Prostate gland (tissue), 2 donors: ENCODE data around the gene TSACC. TPM values are rescaled to one million over a fixed set of nuclear protein-coding genes. Genes with fewer than 3 reads are reported as not detected.

ENCODE experiments used
- DNase-seq: peaks from one replicate; pipeline ENCODE4 v3.0.0-alpha.2; 2019; ENCODE audit warnings: low spot score
- H3K27ac ChIP-seq, 2 donors: fragments of 200-600 bp; sonication (generic); 2 replicates each; pipeline ENCODE4 v1.5.1; 2017 to 2019
- H3K27me3 ChIP-seq: fragments of 200-600 bp; sonication (generic); replicated peaks from 2 replicates; pipeline ENCODE4 v1.5.1; 2019; ENCODE audit not compliant: insufficient read depth
- H3K36me3 ChIP-seq, 2 donors: fragments of 200-600 bp; sonication (generic); 1 replicate in 1 of 2; 2 replicates in 1 of 2; pipeline versions ENCODE4 v1.5.1 to v1.8.1; 2017 to 2019
- H3K4me1 ChIP-seq: fragments of 200-600 bp; sonication (generic); replicated peaks from 2 replicates; pipeline ENCODE4 v1.5.1; 2019
- H3K4me3 ChIP-seq, 2 donors: fragments of 200-600 bp; sonication (generic); 2 replicates each; pipeline ENCODE4 v1.5.1; 2017 to 2019
- H3K9me3 ChIP-seq: fragments of 200-600 bp; sonication (generic); 2 replicates; pipeline ENCODE4 v1.5.1; 2017
- POLR2A ChIP-seq: fragments of 450-650 bp; IDR thresholded peaks from one replicate; pipeline ENCODE4 v1.6.1; 2016; ENCODE audit warnings: antibody characterized with exemption, mild to moderate bottlenecking
- POLR2AphosphoS5 ChIP-seq: sonication (generic); formaldehyde crosslinking; IDR thresholded peaks from one replicate; pipeline ENCODE4 v1.6.1; 2017; ENCODE audit warnings: antibody characterized with exemption
- WGBS: methylation state at CpG from one replicate; pipeline ENCODE4 v1.1.5; 2018; 5-methylcytosine and 5-hydroxymethylcytosine counted together
- intact Hi-C: fragments of 100-400 bp; cut with DNase I; formaldehyde crosslinking; loops from one replicate; pipeline ENCODE4 v1.14.2; 2022
- total RNA-seq, 2 donors: library from RNA; depleted of rRNA; stranded (reverse); fragments of >200 nt; gene quantifications; one replicate each; pipeline ENCODE4 v1.1.0, GENCODE V29; 2016
- TF ChIP-seq, protein P1 (sequence below), 4 experiments: fragments of 200-600 bp in 2 of 4; fragments of 450-650 bp in 2 of 4; sonication (generic) in 2 of 4; IDR thresholded peaks; 1 replicate in 3 of 4; 2 replicates in 1 of 4; pipeline ENCODE4 v1.5.1; 2016 to 2019; ENCODE audit warnings: antibody characterized with exemption in 4 of 4, mild to moderate bottlenecking in 2 of 4, moderate library complexity in 2 of 4

TSACC gene
- total RNA-seq, 2 donors from 2014 or later, result 58.7 TPM; not detected in 1

DNA sequence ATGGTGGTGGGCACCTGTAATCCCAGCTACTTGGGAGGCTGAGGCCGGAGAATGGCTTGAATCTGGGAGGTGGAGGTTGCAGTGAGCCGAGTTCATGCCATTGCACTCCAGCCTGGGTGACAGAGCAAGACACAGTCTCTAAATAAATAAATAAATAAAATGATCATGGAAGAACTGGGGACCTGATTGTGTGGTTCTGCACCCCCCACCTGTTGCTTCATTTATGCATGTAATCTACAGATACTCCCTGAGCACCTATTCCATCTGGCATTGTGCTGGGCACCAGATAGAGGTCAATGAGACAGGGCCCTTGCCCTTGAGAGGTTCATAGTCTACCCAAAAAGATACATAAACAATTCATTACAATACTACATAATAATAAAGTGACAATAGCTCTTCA, 19.7 kb downstream of the TSACC start:
- intact Hi-C loops, result no loop called here
- no peak overlapping the region for H3K27ac ChIP-seq
- 90% methylated on average over 2 of the region's 2 CpGs for WGBS
- TF ChIP-seq POLR2A, result no peak
- H3K36me3 ChIP-seq, result no peaks in the 10 kb centered on the region
- no peak for DNase-seq
- no peaks in the 10 kb centered on the region for H3K4me1 ChIP-seq
- no peak overlapping the region for H3K4me3 ChIP-seq
- H3K27me3 ChIP-seq, result no peaks in the 10 kb centered on the region
- H3K9me3 ChIP-seq, result no peaks in the 10 kb centered on the region

DNA sequence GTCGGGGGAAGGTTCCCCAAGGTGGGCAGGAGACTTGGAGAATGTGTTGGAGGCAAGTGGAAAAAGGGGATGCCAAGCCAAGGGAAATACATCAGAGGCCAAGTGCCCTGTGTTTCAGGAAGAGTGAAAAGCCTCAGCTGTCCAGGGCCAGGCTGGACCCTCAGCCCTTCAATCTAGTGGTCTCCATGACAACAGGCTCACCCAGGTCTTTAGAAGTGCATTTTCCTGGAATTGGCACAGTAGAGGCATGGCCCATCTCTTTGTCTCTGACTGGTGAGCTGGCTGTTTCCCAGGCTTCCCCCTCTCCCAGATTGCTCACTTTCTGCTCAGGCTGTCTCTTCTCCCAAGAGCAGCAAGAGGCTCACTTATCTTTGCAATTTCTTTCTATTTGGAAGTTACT, 20.3 kb downstream of the TSACC start:
- intact Hi-C loops, result no loop called here
- no peaks in the 10 kb centered on the region for H3K4me1 ChIP-seq
- 93% methylated on average over 1 of the region's 1 CpG for WGBS
- no peak for DNase-seq
- H3K9me3 ChIP-seq, result no peaks in the 10 kb centered on the region
- no peaks in the 10 kb centered on the region for H3K36me3 ChIP-seq
- H3K4me3 ChIP-seq, result no peak overlapping the region
- no peak overlapping the region for H3K27ac ChIP-seq
- no peaks in the 10 kb centered on the region for H3K27me3 ChIP-seq
- TF ChIP-seq POLR2A, result no peak
- TF ChIP-seq POLR2AphosphoS5, result no peak
- TF ChIP-seq, protein P1, sequence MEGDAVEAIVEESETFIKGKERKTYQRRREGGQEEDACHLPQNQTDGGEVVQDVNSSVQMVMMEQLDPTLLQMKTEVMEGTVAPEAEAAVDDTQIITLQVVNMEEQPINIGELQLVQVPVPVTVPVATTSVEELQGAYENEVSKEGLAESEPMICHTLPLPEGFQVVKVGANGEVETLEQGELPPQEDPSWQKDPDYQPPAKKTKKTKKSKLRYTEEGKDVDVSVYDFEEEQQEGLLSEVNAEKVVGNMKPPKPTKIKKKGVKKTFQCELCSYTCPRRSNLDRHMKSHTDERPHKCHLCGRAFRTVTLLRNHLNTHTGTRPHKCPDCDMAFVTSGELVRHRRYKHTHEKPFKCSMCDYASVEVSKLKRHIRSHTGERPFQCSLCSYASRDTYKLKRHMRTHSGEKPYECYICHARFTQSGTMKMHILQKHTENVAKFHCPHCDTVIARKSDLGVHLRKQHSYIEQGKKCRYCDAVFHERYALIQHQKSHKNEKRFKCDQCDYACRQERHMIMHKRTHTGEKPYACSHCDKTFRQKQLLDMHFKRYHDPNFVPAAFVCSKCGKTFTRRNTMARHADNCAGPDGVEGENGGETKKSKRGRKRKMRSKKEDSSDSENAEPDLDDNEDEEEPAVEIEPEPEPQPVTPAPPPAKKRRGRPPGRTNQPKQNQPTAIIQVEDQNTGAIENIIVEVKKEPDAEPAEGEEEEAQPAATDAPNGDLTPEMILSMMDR (IDR thresholded peaks at IDR 0.05), result no peak

DNA sequence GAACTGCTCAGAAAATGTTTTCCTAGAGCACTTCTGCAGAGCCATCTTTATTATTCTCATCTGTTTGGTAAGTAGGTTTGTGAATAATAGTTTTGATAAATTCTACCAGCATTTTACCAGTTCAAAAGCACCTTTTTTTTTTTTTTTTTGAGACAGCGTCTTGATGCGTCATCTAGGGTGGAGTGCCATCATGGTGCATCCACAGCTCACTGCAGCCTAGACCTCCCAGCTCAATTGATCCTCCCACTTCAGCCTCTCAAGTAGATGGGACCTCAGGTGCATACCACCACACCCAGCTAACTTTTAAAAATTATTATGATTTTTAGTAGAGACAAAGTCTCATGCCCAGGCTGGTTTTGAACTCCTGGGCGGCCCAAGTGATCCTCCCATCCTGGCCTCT, 20.9 kb downstream of the TSACC start:
- intact Hi-C loops, result no loop called here
- no peak overlapping the region for H3K27ac ChIP-seq
- no peaks in the 10 kb centered on the region for H3K9me3 ChIP-seq
- WGBS, result 97% methylated on average over 3 of the region's 3 CpGs
- H3K4me1 ChIP-seq, result no peaks in the 10 kb centered on the region
- H3K4me3 ChIP-seq, result no peak overlapping the region
- no peaks in the 10 kb centered on the region for H3K36me3 ChIP-seq
- TF ChIP-seq POLR2A (no peak), POLR2AphosphoS5 (no peak)
- TF ChIP-seq, protein P1 (IDR thresholded peaks at IDR 0.05), result no peak
- H3K27me3 ChIP-seq, result no peaks in the 10 kb centered on the region
- DNase-seq, result no peak

DNA sequence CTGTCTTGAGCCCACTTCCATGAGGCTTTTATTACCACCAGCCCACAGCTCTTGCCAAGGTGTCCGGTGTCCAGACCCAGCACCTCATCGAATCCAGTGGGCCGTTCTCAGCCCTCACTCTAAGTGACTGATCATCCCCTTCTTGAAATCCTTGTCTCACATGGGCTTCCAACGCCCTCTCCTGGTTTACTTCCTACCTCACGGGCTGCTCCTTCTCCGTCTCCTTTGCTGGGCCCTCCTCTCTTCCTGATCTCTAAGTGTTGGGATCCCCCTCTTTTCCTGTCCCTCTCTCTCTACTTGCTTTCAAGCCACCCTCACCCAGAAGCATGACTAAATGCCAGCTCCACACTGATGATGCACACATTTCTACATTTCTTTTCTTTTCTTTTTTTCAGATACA, 21.6 kb downstream of the TSACC start:
- H3K27me3 ChIP-seq, result no peaks in the 10 kb centered on the region
- no peaks in the 10 kb centered on the region for H3K36me3 ChIP-seq
- no peak overlapping the region for H3K4me3 ChIP-seq
- TF ChIP-seq POLR2AphosphoS5, result no peak
- TF ChIP-seq POLR2A, result no peak
- TF ChIP-seq, protein P1 (IDR thresholded peaks at IDR 0.05), result no peak
- H3K27ac ChIP-seq, result no peak overlapping the region
- H3K4me1 ChIP-seq, result no peaks in the 10 kb centered on the region
- WGBS, result 26% methylated on average over 6 of the region's 6 CpGs
- intact Hi-C loops, result no loop called here
- DNase-seq, result no peak
- no peaks in the 10 kb centered on the region for H3K9me3 ChIP-seq

DNA sequence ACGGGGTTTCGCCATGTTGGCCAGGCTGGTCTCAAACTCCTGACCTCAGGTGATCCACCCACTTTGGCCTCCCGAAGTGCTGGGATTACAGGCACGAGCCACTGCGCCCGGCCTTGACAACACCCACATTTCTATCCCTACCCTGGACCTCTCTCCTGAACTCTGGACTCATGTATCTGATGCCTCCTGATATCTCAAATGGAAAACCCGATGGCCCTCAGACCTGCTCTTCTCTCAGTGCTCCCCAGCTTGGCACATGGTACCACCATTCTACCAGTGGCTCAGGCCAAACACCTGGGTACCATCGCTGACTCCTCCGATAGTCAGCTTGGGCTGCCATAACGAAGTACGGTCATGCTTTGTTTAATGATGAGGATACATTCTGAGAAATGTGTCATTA, 22.2 kb downstream of the TSACC start:
- no peak for TF ChIP-seq POLR2AphosphoS5
- Histone ChIP-seq H3K4me1 (no peaks in the 10 kb centered on the region), H3K36me3 (no peaks in the 10 kb centered on the region), H3K4me3 (no peak overlapping the region), H3K9me3 (no peaks in the 10 kb centered on the region), H3K27me3 (no peaks in the 10 kb centered on the region), H3K27ac (no peak overlapping the region)
- WGBS, result over 99% methylated on average over 11 of the region's 11 CpGs
- intact Hi-C loops, result no loop called here
- DNase-seq, result no peak

DNA sequence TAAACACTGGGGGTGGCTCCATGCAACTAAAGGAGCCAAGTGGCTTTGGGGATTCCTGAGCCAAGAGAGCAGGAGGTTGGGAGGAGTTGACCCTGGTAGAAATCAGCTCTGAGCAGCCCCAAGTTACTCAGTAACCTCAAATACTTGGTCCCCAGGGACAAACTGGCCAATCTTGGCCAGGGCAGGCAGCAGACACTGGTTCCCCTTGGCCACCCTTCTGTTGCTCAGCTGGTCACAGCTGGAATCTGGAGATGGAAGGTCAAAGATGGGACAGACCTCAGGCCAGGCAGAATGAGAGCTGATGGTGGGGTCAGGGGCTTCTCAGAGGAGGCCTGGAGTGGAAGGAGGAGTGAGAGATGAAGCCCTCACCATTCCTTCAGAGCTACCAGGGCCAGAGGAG, 27.4 kb downstream of the TSACC start:
- TF ChIP-seq, protein P1 (IDR thresholded peaks at IDR 0.05), result no peak
- TF ChIP-seq POLR2A (no peak), POLR2AphosphoS5 (no peak)
- Histone ChIP-seq H3K4me3 (no peak overlapping the region), H3K36me3 (no peaks in the 10 kb centered on the region), H3K27me3 (no peaks in the 10 kb centered on the region), H3K9me3 (no peaks in the 10 kb centered on the region), H3K4me1 (no peaks in the 10 kb centered on the region), H3K27ac (no peak overlapping the region)
- no peak for DNase-seq
- intact Hi-C loops, result no loop called here
